ENCODE measurements around the gene KLF15.

Gene KLF15

DNA sequence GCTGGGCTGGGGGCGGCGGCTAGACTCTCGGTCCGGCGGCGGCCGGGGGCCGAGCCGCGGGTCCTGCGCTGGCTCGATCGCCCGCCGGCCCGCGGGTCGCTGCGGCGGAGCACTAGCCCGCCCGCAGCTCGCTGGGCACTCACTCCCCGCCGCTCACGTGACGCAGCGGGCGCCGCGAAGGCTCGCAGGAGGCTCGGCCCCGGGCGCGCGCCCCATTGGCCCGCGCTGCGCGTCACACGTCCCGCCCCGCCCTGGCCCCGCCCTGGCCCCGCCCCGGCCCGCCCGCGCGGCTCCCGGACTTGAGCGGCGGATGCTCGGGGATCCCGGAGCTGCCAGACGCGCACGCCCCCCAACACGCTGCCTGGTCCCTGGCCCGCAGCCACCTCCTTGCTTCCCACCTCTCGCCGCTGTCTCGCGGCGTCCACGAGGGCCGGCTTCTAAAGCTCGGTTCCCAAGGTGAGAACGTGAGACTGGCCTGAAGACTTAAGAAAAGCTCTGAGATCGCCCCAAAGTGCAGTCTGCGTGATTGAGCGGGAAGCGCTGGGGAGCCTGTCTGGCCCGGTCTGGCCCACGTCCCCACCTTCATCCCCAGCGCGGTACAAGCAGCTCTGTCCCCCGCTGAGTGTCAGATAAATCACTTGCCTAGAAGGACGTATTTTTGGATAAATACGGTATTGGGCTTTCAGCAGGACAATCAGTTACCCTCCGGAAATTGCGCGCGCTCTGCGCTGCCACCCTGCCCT is at the start of gene KLF15:
KLF15 (minus strand) TSS at position 114 of the 743 bp plus-strand sequence. CDS start 4,486 bp downstream, outside the sequence.
- DNase-seq, result peak; percentile 78

DNA sequence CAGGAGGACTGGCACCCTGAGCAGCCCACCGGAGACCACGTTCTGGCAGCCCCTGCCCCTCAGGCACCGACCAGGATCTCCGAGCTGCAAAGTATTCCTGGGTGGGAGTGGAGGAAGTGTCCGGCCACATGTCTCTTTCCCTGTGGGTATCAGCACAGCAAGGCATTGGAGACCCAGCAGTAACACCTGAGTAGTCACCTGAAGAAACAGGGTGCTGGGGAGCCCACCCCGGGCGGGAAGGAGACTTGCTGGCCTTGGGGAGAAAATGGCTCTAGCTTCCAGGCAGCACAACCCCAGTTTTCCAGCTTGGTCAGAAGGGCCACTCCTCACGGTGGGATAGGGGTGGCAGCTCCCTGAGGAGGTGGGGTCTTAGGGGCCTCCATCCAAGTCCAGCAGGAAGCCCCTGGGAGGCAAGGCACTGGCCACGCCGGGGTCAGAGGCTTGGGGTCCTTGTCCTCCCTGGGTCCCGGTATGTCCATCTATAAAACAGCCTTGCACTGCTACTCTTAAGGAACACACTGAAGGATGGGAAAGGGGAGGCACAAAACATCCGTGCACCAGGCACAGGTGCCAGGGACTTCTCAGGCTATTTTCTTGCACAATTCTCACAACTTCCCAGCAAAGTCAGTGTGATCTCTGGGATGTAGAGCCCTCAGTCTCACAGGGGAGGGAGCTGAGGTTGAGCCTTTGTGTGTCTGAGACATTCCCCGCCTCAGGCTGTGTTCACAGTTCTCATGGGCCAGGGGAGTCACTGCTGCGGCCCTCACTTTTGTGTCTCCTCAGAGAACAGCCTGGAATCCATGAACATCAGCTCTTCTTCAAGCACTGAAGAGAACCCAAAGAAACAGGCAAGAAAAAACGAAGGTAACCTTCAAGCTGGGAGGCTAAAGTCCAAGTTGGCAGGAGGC is 49.4 kb upstream of the KLF15 start:
- DNase-seq, result no peak

DNA sequence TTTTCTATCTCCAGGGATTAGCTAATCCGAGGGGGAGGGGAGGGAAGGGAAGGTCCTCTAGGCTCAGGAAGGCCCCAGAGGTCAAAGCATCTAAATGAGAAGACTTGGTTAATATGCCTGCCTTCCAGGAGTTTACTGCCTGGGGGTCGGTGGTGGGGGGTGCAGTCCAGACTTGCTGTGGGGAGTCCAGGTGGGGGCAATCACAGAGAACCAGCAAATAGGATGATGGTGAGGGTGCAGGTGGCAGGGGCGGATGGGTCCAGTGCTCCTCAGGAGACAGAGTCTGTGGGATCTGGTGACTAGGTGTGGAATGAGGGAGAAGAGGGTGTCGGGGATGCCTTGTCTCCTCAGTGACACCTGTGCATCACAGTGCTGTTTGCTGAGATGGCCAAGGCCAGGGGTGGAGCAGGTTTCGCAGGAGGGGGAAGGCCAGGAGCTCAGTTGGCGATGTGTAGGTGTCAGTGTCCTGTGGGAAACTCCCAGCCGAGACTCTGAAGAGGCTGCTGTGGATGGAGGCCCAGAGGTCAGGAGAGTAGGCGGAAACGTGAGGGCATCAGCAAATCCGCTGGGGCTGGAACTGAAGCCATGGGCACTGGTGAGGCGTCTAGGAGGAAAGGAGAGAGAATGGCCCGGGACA is 45.6 kb upstream of the KLF15 start:
- DNase-seq, result no peak

DNA sequence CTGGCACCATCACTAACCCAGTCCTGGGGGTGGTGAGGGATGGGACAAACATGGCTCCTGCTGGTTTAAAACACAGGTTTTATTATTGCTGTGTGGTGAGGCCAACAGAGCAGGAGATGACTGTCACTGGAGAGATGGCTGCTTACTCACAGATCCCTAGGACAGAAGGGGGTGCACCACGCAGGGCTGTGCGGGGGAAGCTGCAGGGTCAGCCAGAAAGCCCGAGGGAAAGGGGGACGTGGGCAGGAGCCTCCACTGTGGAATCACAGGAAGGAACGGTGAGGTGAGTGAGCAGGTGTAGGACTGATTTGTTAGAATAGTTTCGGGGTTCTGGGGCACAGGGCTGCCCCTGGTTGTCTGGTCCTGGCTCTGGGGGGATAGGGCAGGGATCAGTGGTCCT is 45.0 kb upstream of the KLF15 start:
- no peak for DNase-seq

DNA sequence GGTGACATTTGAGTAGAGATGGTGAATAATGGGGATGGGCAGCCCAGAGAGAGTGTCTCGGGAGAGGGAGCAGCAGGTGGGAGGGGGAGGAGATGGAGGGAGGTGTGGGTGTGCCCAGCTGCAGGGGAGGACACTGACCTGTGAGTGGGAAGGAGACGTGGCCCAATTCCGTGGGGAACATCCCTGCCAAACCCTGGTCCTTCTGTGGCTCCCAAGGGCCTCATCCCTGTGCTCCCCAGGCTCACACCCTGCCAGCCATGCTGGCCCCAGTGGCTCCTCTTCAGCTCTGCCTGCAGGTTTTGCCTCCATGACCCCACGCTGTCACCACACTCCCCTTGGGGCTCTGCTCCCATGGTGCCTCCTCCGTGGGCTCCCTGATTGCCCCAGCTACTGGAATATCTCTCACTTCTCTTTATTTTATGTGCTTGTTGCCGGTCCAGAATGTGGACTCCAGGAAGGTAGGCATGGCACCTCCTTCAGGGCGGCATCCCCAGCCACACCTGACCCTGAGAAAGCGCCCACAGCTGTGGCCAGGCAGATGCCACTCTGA is 44.5 kb upstream of the KLF15 start:
- DNase-seq, result no peak

DNA sequence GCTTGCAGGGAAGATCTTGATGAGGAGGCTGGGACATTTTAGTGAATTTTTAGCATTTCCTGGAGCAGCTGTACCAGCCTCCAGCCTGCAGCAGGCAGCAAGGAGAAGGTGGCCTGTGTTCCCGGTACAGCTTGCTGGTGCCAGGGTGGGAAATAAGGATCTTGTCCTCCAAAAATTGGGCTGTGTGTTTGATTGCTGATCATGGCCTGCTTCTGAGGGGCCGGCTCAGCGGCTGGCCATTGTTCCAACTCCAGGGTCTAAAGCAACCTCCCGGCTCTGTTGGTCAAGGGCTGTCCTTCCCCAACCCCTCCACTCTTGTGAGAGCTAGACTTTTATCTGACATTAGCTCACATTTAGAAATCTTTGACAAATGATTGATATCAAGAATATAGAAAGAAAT is 42.5 kb upstream of the KLF15 start:
- no peak for DNase-seq

DNA sequence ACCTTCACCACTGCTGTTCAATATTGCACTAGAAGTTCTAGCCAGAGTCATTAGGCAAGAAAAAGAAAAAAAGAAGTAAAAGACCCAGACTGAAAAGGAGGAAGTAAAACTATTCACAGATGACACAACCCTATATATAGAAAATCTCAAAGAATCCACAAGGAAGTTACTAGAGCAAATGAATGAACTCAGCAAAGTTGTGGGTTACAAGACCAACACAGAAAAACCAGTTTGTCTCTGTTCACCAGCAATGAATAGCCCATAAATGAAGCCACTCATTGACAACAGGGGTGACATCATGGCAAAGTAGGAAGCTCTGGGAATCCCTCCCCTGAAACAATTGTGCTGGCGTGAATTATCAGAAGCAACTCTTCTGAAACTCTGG is 42.1 kb upstream of the KLF15 start:
- no peak for DNase-seq

DNA sequence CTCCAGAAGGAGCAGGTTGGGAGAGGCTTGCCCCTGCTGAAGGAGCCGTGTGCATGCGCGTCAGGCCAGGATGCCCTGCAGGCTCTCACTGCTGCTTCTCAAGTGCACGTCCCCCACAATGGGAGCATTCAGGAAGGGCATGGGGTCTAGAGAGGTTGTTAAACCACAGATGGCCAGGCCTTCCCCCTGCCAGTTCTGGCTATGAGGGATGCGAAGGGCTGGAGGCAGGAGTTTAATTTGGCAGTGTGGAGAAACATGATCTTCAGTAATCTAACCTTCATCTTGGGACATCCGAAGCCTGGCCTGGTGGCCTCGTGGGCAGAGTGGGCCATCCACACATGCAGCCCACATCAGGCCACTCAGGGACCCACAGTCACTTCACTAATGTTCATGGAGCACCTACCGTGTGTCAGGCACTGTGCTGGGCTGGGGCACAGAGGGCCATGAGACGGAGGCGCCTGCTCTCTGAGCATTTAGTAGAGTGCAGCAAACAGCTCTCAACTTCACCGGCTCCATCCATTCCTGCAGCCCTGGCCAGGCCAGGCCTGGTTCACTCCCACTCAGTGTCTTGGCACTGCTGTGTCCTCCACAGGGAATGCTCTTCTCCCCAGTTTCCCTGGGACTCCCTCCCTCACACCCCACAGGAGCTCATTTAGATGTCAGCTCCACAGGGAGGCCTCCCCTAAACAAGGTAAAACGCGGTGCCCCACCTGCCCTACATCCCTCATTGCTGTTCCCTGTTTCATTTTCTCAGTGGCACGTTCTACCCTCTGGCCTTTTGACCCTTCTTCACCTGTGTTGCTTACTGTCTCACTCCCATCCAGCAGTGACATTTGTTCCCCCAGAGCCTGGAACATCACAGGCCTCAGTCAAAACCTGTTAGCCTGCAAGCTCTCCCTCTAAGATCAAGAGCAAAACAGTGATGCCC is 41.5 kb upstream of the KLF15 start:
- no peak for DNase-seq

DNA sequence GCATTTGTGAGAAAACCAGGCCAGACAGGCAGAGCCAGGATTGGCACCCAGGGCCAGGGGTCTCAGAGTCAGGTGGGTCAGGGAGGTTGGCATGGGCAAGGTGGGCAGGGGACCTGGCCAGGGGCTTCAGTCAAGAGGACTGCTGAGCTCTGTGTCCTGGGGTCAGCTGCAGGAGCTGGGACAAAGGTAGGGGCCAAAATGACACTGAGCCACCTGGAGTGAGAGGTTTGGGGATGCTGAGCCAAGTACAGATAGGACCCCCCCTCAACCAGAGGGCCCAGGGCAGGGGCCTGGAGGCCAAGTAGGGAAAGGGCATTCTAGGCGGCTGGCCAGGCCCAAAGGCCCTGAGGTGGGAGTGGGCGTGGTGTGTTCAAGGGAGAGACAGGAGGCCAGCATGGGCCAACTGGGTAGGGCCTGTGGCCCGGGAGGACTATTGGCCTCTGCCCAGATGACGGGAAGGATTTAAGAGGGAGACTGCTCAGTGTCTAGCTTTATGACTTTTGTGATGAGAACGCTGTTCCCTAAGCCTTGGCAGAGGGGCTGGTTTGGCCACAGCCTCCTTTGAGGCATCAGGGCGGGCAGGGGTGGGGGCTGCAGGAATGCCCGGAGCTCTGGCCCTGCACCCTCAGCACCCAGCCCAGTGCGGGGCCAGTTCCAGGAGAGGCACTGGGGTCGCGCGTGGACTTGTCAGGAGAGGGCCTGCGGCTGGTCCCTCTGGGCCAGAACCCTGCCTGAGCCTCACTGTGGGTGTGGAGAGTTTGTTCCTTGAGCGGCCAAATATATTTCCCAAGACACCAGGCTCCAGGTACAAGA is 40.6 kb upstream of the KLF15 start:
- no peak for DNase-seq

DNA sequence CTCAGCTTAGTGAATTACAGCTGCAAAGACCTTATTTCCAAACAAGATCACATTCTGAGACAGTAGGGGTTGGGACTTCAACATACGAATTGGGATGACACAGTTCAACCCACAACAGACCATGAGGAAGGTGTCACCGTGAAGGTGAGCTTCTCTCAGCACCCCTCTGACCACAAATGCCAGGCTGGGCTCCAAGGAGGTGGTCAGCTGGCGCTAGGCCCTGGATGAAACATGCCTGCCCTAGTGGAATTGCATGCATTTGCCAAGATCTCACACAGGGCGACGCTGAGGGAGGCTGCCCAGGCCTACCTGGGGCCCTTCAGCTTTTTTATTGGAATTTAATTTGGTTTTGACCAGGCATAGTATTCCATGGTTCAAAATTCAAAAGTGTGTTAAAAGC is 39.3 kb upstream of the KLF15 start:
- DNase-seq, result no peak

DNA sequence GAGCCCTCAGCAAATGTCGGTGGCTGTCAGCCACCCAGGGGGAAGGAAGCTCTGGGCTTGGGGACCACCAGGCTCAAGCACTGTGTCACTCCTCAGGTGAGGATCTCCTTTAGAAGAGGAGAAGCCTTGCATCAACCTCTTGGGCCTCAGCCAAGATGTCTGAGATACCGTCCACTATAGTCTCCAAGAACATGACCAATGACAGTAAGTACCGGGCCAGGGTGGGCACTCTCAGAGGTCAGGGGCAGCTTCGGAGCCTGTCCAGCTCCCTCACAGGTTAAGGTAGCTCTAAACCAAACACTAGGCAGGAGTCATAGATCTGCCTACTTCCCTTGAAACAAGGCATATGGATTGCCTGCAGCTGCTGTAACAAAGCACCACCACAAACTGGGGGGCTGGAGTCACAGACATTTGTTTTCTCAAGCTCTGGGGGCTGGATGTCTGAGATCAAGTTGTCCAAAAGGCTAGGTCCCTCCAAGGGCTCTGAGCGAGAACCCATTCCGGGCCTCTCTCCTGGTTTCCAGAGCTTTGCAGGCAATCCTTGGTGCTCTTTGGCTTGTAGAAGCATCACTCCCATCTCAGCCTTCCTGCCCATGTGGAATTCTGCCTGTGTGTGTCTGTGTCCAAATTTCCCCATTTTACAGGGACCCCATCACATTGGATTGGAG is 38.8 kb upstream of the KLF15 start:
- no peak for DNase-seq

DNA sequence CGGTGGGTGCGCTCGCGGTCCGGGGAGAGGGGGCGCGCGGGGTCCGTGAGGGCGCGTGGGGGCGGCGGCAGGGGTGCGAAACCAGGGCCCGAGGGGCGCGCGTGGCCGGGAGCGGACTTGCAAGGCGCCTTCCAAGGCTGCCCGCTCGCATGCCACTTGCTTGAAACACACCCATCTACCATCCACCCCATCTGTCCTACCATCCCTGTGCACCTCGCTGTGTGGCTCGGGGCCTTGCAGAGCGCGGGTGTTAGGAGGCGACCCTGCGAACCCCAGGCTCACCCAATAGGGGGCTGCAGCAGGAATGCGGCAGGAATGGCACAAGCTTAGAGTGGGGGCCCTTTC is 37.7 kb upstream of the KLF15 start:
- no peak for DNase-seq

DNA sequence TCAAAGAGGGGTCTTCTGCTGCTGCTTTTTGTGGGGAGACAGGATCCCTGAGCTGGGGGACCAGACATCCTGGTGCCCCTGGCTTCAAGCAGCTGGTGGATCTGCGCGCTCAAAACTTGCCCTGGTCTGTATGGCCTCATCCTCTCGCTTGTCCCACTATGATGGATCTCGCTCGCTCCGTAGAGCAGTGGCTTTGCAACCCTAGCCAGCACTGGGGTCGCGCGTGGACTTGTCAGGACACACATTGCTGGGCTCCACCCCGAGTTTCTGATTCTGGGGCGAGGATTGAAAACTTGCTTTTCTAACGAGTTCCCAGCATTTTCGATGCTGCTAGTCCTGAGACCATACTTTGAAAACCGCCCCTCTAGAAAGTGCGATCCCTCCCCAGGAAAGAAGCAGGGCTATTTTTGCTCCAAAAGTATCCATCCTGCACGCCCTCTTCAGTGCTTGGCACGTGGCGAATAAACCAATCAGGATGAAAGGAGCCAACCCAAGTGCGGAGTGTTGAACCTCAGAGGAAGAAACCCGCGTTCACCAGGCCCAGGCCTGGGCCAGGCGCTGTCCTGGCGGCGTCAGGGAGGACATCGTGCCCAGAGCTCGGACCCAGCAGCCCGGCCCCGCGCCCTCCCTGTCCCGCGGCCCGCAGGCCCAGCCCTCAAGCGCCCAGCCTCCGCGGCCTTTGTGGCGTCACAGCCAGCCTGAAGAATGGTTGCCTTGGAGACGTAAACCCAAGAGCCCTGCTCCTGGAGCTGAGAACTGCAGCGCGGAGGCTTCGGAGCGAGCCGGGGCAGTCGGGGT is 37.2 kb upstream of the KLF15 start, which contains the start of gene CFAP100:
CFAP100 (plus strand) TSS at position 731 of the 798 bp plus-strand sequence. CDS start 1,092 bp downstream, outside the sequence.
- DNase-seq, result no peak

DNA sequence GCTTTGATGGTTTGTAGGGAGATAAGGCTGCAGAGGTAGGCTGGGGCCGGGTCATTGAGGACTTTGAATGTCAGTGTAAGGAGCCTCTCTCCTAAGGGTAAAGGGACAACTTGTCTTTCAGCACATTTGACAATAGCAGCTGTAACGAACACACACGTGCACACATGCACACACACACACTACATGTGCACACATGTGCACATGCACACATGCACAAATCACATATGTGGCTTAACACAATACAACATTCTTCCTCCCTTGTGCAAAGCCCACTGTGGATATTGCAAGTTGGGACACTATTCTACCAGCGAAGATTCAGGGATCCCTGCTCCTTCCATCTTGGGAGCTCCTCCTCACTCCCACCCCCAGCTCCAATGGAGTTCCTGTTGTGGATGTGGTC is 36.4 kb upstream of the KLF15 start:
- DNase-seq, result no peak

DNA sequence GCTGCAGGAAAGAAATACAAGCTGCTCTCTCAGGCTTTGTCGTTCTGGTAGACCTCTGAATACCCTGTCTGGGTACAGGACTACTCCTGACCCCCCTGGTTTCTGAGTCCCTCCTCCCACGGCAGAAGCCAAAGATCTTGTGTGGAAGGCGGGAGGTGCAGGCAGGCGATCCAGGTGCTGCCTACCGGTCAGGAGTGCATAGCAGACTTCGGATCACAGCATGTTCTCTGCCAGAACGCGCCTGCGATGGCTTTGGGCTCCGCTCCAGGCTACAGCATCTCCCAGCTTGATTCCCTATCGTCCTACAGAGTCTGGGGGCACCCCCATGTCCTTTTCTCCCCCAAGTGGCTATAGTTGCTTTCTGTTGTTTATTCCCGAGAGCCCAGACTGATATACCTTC is 35.0 kb upstream of the KLF15 start:
- DNase-seq, result no peak

DNA sequence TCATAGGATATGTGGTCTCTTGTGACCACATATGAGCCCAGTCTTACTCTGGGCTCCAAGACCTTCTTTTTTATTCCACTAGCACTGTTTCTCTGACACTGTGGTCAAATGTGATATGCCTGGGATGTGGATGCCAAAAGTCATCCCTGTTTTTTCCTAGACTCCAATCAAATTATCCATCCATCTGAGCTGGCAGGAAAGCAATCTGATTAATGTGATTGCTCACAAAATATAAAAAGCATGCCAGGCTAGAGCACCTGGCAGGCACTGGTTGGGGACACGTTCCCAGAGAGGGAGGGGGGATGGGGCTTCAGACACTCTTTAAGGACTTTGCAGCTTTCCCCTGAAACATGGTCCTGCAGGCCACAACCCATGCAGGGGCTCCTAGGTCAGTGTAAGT is 34.4 kb upstream of the KLF15 start:
- DNase-seq, result no peak

DNA sequence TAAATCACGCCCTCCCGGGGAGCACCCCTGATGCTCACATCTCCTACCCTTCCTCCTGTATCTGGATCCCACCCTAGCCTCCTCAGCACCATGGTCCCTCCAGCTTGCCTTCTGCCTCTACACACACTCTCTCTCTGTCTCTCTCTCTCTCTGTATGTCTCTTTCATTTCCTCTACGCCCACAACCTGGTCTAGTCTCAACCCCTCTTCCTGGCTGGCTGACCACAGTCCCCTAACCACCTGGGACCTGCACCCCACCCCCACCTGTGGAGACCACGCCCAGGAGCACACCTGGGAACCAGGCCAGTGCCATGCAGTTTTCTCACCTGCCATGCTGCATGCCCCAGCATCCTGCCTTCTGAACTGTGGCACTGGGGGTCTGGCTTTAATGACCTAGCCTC is 33.5 kb upstream of the KLF15 start:
- DNase-seq, result no peak

DNA sequence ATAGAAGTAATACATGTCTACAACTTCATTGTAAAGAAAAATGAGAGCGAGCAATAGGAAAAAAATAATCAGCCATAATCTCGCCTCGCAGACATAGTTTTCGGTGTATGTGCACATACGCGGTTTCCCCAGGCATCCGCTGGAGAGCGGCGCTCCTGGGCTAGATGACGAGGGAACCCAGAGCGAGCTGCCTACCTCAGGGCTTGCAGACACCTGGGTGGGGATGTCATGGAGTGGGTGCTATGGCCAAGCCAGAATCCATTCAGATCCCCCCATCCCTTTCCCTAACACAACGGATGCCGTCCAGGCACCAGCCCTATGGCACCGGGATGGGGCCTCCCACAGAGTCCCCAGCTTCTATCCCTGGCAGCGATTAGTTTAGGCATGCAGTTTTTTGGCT is 33.0 kb upstream of the KLF15 start:
- DNase-seq, result no peak

DNA sequence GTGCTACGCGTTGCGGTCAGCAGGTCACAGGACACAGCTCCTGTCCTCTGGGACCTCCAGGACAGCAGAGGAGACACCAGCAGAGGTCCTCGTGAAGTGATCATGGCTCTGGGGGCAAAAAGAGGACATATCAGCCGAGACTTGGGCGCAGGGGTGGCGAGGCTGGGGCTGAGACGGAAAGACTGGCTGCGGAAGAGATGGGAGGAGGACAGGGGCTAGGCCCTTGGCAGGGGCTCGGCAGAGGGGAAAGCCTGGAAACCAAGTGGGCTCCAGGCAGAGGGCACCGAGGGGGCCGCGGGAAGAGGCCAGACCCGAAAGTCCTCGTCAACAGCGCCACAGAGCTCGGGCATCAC is 32.6 kb upstream of the KLF15 start:
- no peak for DNase-seq
